Fibroblast of the aortic adventitia (primary cell): ENCODE data around the gene SOX10. TPM values are rescaled to one million over a fixed set of nuclear protein-coding genes. Genes with fewer than 3 reads are reported as not detected.

ENCODE experiments used
- DNase-seq: peaks from one replicate; pipeline ENCODE4 v3.0.0-alpha.2; 2010; ENCODE audit warnings: low read depth
- H3K4me3 ChIP-seq: 2 replicates; pipeline ENCODE4 v1.5.1; 2011; ENCODE audit warnings: low read depth, mild to moderate bottlenecking, control low read depth, low read length, moderate library complexity
- total RNA-seq: library from RNA; depleted of rRNA; stranded (reverse); fragments of >200 nt; gene quantifications from 2 replicates; pipeline ENCODE4 v1.2.3, GENCODE V29; 2012; ENCODE audit warnings: low replicate concordance
- TF ChIP-seq, protein P1 (sequence below): IDR thresholded peaks from 2 replicates; pipeline ENCODE4 v1.5.1; 2011; ENCODE audit warnings: mild to moderate bottlenecking, low read length, control low read depth, inconsistent platforms; ENCODE audit not compliant: insufficient read depth

The SOX10 gene
- total RNA-seq, 1 donor: not detected

DNA sequence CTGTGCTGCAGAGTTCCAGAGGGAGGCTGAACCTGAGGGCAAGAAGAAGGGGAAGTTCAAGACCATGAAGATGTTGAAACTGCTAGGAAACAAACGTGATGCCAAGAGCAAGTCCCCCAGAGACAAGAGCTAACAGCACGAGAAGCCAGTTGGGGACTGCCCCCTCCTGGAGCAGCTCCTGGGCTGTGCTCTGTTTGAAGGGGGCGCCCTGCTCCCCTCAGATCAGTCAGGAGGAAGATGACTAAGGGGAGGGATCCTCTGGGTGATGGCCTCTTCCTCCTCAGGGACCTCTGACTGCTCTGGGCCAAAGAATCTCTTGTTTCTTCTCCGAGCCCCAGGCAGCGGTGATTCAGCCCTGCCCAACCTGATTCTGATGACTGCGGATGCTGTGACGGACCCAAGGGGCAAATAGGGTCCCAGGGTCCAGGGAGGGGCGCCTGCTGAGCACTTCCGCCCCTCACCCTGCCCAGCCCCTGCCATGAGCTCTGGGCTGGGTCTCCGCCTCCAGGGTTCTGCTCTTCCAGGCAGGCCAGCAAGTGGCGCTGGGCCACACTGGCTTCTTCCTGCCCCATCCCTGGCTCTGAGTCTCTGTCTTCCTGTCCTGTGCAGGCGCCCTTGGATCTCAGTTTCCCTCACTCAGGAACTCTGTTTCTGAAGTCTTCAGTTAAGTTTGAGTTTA, 43.5 kb downstream of the SOX10 start:
- TF ChIP-seq, protein P1, sequence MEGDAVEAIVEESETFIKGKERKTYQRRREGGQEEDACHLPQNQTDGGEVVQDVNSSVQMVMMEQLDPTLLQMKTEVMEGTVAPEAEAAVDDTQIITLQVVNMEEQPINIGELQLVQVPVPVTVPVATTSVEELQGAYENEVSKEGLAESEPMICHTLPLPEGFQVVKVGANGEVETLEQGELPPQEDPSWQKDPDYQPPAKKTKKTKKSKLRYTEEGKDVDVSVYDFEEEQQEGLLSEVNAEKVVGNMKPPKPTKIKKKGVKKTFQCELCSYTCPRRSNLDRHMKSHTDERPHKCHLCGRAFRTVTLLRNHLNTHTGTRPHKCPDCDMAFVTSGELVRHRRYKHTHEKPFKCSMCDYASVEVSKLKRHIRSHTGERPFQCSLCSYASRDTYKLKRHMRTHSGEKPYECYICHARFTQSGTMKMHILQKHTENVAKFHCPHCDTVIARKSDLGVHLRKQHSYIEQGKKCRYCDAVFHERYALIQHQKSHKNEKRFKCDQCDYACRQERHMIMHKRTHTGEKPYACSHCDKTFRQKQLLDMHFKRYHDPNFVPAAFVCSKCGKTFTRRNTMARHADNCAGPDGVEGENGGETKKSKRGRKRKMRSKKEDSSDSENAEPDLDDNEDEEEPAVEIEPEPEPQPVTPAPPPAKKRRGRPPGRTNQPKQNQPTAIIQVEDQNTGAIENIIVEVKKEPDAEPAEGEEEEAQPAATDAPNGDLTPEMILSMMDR: no peak
- H3K4me3 ChIP-seq: no peak overlapping the region
- DNase-seq: peak; percentile 17

DNA sequence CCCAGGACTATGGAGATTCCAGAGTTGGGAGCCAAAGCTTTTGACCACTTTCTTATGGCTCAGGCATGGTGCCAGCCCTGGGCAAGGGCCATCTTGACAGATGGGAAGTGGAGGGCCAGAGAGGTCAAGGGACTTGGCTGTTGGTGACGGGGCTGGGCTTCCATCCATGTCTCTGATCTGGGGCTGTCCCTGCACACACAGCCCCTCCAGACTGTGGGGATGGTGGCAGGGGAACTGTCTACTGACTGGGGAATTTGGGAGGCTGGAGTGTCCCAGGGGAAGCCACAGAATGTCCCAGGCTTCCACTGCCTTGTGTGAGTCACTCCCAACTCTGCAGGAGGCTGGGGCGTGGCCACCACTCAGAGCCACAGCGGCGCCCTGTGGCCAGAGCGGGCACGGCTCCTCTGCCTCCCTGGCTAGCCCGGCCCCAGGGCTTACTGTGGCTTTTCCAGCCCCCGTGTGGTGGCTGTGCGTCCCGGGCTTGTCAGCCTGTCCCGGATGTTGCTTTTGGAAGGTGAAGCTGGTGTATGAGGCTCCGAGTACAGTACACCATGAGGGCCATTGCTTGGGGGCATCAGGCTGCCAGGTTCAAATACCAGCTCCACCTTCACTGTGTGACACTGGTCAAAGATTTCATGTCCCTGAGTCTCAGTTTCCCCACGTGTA, 50.5 kb downstream of the SOX10 start:
- TF ChIP-seq, protein P1: peak; percentile 96

DNA sequence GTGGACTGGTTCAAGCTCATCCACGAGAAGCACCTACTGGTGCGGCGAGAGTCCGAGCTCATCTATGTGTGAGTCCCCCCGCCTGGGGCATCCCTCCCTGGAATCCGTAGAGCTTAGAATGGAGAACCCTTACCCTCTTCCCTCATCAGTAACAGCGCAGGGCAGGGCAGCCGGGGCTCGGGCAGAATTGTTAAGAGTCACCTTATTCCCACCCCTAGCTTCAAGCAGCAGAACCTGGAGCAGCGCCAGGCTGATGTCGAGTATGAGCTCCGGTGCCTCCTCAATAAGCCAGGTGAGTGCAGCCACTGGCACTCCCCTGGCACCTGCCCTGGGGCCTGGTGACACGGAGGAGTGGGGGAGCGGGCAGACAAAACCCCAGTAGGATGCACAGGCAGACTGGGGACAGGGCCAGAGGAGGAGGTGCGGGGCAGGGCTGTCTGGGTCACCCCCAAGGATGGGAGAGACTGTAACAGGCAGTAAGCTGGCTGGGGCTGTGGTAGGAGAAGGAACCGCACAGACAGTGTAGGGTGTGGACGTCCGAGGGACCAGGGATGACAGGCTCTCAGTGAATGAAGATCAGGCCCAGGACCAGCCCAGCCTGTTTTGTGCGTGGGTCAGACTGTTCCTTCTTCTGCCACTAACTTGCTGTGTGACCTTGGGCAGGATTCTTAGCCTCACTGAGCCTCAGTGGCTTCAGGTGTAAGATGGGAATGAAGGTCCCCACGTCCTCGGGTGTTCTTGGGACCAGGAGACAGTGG, 51.4 kb downstream of the SOX10 start:
- TF ChIP-seq, protein P1: no peak
- DNase-seq: no peak
- no peak overlapping the region for H3K4me3 ChIP-seq

More for the DNA sequence above, 50.5 kb downstream of the SOX10 start:
- no peak overlapping the region for H3K4me3 ChIP-seq
- DNase-seq: peak; percentile 83

DNA sequence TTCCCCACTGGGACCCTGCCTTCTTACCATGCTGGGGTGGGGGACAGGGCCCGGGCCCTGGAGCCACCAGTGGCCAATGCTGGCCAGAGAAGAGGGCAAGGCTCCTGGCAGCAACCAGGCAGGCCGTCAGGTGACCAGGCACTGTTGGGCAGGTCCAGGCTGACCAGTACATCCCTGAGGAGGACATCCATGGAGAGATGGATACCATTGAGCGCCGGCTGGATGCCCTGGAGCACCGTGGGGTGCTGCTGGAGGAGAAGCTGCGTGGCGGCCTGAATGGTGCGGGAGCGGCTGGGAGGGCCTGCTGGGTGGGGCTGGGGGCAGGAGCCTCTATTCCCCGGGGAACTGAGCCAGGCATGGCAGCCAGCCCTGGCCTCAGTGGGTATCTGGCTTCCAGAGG, 52.0 kb downstream of the SOX10 start:
- no peak for DNase-seq
- H3K4me3 ChIP-seq: no peak overlapping the region
- TF ChIP-seq, protein P1: no peak

DNA sequence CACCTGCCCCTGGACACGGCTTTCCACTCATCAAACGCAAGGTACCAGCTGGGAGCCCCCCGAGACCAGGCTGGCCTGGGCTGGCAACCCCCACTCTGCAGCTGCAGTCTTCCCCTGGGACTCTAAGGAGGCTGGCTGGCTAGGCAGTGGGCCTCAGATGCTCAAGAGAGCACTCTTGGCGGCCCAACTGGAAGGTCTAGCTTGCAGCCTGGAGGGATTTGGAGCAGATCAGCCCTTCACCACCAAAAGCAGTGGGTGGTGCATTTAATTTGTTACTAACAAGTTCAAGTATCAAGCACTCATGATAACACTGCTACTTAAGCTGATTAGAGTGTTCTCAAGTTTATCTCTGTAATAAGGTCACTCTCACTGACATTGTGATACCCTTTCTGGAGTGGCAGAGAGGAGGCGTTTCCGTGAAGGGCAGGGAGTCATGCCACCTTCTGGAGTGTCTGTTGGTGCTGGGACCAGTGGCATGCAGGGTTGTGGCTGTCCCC, 52.4 kb downstream of the SOX10 start:
- DNase-seq: no peak
- H3K4me3 ChIP-seq: no peak overlapping the region
- TF ChIP-seq, protein P1: no peak

DNA sequence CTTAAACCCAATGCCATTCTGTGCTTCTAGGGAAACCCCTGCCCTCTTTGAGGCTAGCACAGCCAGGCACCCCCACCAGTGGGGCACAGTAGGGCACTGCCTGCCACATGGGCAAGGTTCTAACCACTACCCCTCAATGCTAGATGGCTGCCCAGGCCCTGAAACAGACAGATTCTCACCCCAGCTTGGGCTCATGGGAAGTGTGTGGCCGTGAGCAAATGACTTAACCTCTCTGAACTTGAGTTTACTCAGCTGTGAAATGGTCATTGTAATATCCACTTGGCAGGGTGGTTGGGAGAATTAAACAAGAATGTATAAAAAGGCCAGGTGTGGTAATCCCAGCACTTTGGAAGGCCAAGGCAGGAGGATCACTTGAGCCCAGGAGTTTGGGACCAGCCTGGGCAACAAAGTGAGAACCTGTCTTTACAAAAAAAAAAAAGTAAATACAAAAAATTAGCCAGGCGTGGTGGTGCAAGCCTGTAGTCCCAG, 53.4 kb downstream of the SOX10 start:
- no peak for DNase-seq
- TF ChIP-seq, protein P1: no peak
- no peak overlapping the region for H3K4me3 ChIP-seq
